ENCODE results near the gene SLC7A14. TPM values are rescaled to one million over a fixed set of nuclear protein-coding genes. Genes with fewer than 3 reads are reported as not detected.

Gene SLC7A14
- total and polyA plus RNA-seq, 10 of the 15 experiments (the other 5 are each of a cell fraction or from before 2014, with no cell fraction given): not detected

DNA sequence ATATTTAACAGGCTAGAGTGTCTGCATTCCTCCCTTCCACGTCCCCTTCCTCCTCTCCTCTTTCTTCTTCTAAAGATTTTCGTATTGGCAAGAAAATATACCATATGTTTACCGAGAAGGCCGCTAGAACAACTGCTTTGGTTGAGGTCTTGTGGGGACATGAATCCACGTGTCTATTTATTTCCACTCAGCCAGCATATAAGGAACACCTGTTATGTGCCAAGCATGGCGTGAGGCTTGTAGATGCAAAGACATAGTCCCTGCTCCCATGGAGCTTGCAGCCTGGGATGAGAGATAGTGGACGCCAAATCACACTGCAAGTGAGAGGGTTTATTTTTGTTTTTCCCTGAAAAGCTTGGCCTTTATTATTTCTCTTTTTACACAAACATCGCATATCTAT is 57.1 kb downstream of the SLC7A14 start (continued):
- TF ChIP-seq SP1 (IDR thresholded peaks at IDR 0.05; ENCODE audit: low read depth, low read length): no peak
- TF ChIP-seq, protein P1, sequence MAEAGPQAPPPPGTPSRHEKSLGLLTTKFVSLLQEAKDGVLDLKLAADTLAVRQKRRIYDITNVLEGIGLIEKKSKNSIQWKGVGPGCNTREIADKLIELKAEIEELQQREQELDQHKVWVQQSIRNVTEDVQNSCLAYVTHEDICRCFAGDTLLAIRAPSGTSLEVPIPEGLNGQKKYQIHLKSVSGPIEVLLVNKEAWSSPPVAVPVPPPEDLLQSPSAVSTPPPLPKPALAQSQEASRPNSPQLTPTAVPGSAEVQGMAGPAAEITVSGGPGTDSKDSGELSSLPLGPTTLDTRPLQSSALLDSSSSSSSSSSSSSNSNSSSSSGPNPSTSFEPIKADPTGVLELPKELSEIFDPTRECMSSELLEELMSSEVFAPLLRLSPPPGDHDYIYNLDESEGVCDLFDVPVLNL (IDR thresholded peaks at IDR 0.05; ENCODE audit: low read depth, low read length): no peak
- TF ChIP-seq, protein P2, sequence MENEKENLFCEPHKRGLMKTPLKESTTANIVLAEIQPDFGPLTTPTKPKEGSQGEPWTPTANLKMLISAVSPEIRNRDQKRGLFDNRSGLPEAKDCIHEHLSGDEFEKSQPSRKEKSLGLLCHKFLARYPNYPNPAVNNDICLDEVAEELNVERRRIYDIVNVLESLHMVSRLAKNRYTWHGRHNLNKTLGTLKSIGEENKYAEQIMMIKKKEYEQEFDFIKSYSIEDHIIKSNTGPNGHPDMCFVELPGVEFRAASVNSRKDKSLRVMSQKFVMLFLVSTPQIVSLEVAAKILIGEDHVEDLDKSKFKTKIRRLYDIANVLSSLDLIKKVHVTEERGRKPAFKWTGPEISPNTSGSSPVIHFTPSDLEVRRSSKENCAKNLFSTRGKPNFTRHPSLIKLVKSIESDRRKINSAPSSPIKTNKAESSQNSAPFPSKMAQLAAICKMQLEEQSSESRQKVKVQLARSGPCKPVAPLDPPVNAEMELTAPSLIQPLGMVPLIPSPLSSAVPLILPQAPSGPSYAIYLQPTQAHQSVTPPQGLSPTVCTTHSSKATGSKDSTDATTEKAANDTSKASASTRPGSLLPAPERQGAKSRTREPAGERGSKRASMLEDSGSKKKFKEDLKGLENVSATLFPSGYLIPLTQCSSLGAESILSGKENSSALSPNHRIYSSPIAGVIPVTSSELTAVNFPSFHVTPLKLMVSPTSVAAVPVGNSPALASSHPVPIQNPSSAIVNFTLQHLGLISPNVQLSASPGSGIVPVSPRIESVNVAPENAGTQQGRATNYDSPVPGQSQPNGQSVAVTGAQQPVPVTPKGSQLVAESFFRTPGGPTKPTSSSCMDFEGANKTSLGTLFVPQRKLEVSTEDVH (IDR thresholded peaks at IDR 0.05; ENCODE audit: low read depth, partially characterized antibody): no peak
- TF ChIP-seq MTA2 (IDR thresholded peaks at IDR 0.05; ENCODE audit: low read depth): no peak

DNA sequence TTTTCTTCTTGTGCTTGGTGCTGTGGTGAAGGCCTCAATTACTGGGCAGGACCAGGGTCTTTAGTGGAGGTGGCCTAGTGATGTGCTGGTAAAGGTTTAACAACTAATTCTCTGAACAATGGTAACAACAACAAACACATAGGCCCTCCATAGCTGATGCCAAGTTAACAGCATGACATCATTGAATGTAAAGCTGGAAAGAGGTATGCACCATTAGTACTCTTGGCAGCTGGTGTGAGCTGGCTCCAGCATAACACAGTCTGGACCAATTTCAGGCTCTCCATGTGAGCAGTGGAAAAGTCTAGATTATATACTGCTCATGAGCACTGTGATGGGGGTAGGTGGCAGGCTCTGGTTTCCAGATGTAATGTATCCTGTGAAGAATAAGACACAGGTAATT is 61.8 kb downstream of the SLC7A14 start:
- H3K9ac ChIP-seq (ENCODE audit: control insufficient read depth, insufficient read depth, low read length): no peak overlapping the region
- DNase-seq (ENCODE audit: low read depth, low spot score): no peak
- H2AFZ ChIP-seq (ENCODE audit: control insufficient read depth, low read depth, low read length): no peak overlapping the region
- no peaks in the 10 kb centered on the region; a peak in 1 of 4 replicates for H3K27me3 ChIP-seq (replicated peaks in 1 of 2; ENCODE audit: control insufficient read depth in 2 of 2, insufficient read depth in 2 of 2, low read length in 1 of 2)
- intact Hi-C loops (cut with micrococcal nuclease; ENCODE audit: unreplicated experiment): no loop called here
- RAD21 ChIA-PET (ENCODE audit: unreplicated experiment): no interaction called here
- H3K4me1 ChIP-seq (ENCODE audit: control insufficient read depth, insufficient read depth, low read length): no peaks in the 10 kb centered on the region
- CTCF ChIA-PET: no interaction called here
- SMC1A ChIA-PET (ENCODE audit: uncharacterized antibody, unreplicated experiment): no interaction called here
- H3K27ac ChIP-seq (ENCODE audit: control insufficient read depth, insufficient read depth): no peak overlapping the region
- in situ Hi-C loops (cut with MboI): no loop called here
- POLR2A ChIA-PET: no interaction called here
- H3K4me3 ChIP-seq: no peak overlapping the region
- H3K9me3 ChIP-seq (replicated peaks; ENCODE audit: control insufficient read depth, insufficient read depth, low read length): no peaks in the 10 kb centered on the region
- no peak for FAIRE-seq
- no peaks in the 10 kb centered on the region for H4K20me1 ChIP-seq (ENCODE audit: control insufficient read depth, insufficient read depth)
- BruUV-seq (replicated peaks): no TSS peak
- no peak for ATAC-seq
- no peaks in the 10 kb centered on the region for H3K36me3 ChIP-seq (ENCODE audit: control insufficient read depth in 2 of 2, insufficient read depth in 2 of 2, low read length in 1 of 2)
- no peaks in the 10 kb centered on the region for H3K79me2 ChIP-seq (ENCODE audit: control insufficient read depth, insufficient read depth, low read length)
- no peak overlapping the region for H3K4me2 ChIP-seq (ENCODE audit: control insufficient read depth, insufficient read depth)
- TF ChIP-seq LARP7 (IDR thresholded peaks at IDR 0.05): no peak
- TF ChIP-seq NFYA (IDR thresholded peaks at IDR 0.05; ENCODE audit: borderline replicate concordance, low read depth, low read length): no peak
- TF ChIP-seq ZNF24 (IDR thresholded peaks at IDR 0.05): no peak
- TF ChIP-seq, protein P3, sequence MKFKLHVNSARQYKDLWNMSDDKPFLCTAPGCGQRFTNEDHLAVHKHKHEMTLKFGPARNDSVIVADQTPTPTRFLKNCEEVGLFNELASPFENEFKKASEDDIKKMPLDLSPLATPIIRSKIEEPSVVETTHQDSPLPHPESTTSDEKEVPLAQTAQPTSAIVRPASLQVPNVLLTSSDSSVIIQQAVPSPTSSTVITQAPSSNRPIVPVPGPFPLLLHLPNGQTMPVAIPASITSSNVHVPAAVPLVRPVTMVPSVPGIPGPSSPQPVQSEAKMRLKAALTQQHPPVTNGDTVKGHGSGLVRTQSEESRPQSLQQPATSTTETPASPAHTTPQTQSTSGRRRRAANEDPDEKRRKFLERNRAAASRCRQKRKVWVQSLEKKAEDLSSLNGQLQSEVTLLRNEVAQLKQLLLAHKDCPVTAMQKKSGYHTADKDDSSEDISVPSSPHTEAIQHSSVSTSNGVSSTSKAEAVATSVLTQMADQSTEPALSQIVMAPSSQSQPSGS (IDR thresholded peaks at IDR 0.05; ENCODE audit: low read length): no peak
- TF ChIP-seq STAT3 (IDR thresholded peaks at IDR 0.05; ENCODE audit: low read depth, low read length): no peak
- no peak for TF ChIP-seq GABPA (IDR thresholded peaks at IDR 0.05; ENCODE audit: low read depth)
- no peak for TF ChIP-seq CREM (IDR thresholded peaks at IDR 0.05; ENCODE audit: low read depth)
- no peak for TF ChIP-seq SMARCA5 (IDR thresholded peaks at IDR 0.05)
- TF ChIP-seq, protein P4, sequence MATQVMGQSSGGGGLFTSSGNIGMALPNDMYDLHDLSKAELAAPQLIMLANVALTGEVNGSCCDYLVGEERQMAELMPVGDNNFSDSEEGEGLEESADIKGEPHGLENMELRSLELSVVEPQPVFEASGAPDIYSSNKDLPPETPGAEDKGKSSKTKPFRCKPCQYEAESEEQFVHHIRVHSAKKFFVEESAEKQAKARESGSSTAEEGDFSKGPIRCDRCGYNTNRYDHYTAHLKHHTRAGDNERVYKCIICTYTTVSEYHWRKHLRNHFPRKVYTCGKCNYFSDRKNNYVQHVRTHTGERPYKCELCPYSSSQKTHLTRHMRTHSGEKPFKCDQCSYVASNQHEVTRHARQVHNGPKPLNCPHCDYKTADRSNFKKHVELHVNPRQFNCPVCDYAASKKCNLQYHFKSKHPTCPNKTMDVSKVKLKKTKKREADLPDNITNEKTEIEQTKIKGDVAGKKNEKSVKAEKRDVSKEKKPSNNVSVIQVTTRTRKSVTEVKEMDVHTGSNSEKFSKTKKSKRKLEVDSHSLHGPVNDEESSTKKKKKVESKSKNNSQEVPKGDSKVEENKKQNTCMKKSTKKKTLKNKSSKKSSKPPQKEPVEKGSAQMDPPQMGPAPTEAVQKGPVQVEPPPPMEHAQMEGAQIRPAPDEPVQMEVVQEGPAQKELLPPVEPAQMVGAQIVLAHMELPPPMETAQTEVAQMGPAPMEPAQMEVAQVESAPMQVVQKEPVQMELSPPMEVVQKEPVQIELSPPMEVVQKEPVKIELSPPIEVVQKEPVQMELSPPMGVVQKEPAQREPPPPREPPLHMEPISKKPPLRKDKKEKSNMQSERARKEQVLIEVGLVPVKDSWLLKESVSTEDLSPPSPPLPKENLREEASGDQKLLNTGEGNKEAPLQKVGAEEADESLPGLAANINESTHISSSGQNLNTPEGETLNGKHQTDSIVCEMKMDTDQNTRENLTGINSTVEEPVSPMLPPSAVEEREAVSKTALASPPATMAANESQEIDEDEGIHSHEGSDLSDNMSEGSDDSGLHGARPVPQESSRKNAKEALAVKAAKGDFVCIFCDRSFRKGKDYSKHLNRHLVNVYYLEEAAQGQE (IDR thresholded peaks at IDR 0.05; ENCODE audit: low read depth, low read length): no peak
- TF ChIP-seq, protein P5, sequence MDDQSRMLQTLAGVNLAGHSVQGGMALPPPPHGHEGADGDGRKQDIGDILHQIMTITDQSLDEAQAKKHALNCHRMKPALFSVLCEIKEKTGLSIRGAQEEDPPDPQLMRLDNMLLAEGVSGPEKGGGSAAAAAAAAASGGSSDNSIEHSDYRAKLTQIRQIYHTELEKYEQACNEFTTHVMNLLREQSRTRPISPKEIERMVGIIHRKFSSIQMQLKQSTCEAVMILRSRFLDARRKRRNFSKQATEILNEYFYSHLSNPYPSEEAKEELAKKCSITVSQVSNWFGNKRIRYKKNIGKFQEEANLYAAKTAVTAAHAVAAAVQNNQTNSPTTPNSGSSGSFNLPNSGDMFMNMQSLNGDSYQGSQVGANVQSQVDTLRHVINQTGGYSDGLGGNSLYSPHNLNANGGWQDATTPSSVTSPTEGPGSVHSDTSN (IDR thresholded peaks at IDR 0.05; ENCODE audit: insufficient replicate concordance, low read depth, low read length): no peak
- TF ChIP-seq KAT2A (conservative IDR thresholded peaks at IDR 0.05; ENCODE audit: control insufficient read depth, low read depth, low read length): no peak
